ENCODE measurements around the gene CRYL1. TPM values are rescaled to one million over a fixed set of nuclear protein-coding genes. Genes with fewer than 3 reads are reported as not detected.

CRYL1 gene
- total RNA-seq, 1 experiment from 2014 or later, result 34.0 TPM

- DNase-seq (ENCODE audit: low spot score), result no peak
- in situ Hi-C loops (cut with HindIII; ENCODE audit: low sequenced_read_pairs), result no loop called here
These were observed 162.1 kb downstream of the CRYL1 start for GRCh38 chr13:20363603-20364002.

GRCh38 chr13:20363172-20363571 is 162.5 kb downstream of the CRYL1 start:
- in situ Hi-C loops (cut with HindIII; ENCODE audit: low sequenced_read_pairs), result no loop called here
- DNase-seq (ENCODE audit: low spot score), result no peak

- in situ Hi-C loops (cut with HindIII; ENCODE audit: low sequenced_read_pairs), result no loop called here
- DNase-seq (ENCODE audit: low spot score), result no peak
These were observed 163.1 kb downstream of the CRYL1 start for GRCh38 chr13:20362484-20363041.

GRCh38 chr13:20360835-20361412 is 164.7 kb downstream of the CRYL1 start:
- no peak for DNase-seq (ENCODE audit: low spot score)
- in situ Hi-C loops (cut with HindIII; ENCODE audit: low sequenced_read_pairs), result no loop called here

- in situ Hi-C loops (cut with HindIII; ENCODE audit: low sequenced_read_pairs), result no loop called here
These were observed 165.6 kb downstream of the CRYL1 start for GRCh38 chr13:20360041-20360491.

GRCh38 chr13:20359335-20359734 is 166.3 kb downstream of the CRYL1 start:
- no peak for DNase-seq (ENCODE audit: low spot score)
- in situ Hi-C loops (cut with HindIII; ENCODE audit: low sequenced_read_pairs), result no loop called here

More at GRCh38 chr13:20360041-20360491, 165.6 kb downstream of the CRYL1 start:
- no peak for DNase-seq (ENCODE audit: low spot score)

- in situ Hi-C loops (cut with HindIII; ENCODE audit: low sequenced_read_pairs), result no loop called here
- no peak for DNase-seq (ENCODE audit: low spot score)
These were observed 167.6 kb downstream of the CRYL1 start for GRCh38 chr13:20358022-20358421.

GRCh38 chr13:20356444-20356843 is 169.2 kb downstream of the CRYL1 start:
- DNase-seq (ENCODE audit: low spot score), result no peak
- in situ Hi-C loops (cut with HindIII; ENCODE audit: low sequenced_read_pairs), result no loop called here

GRCh38 chr13:20354722-20355121 is 170.9 kb downstream of the CRYL1 start:
- in situ Hi-C loops (cut with HindIII; ENCODE audit: low sequenced_read_pairs), result no loop called here
- no peak for DNase-seq (ENCODE audit: low spot score)

GRCh38 chr13:20353973-20354372 is 171.7 kb downstream of the CRYL1 start:
- no peak for DNase-seq (ENCODE audit: low spot score)
- in situ Hi-C loops (cut with HindIII; ENCODE audit: low sequenced_read_pairs), result no loop called here

Other genes with a start within 250 kb of the CRYL1 start
- 11.1 and 16.4 TPM in 2 replicates for gene IFT88, start 41.3 kb upstream of the CRYL1 start, total RNA-seq (2014; rRNA removed; shearing (Covaris generic))
- 5.9 and 9.8 TPM in 2 replicates for gene IL17D, start 177.8 kb upstream of the CRYL1 start, total RNA-seq (2014; rRNA removed; shearing (Covaris generic))
- gene EEF1AKMT1, start 248.1 kb upstream of the CRYL1 start, total RNA-seq (2014; rRNA removed; shearing (Covaris generic)), result 14.4 and 17.4 TPM in 2 replicates

All from G401 (cell line).